ENCODE results near the gene LOC128125822.
"Not testable (repeated sequence)": the region's sequence is repeated elsewhere in the genome, so short reads cannot be mapped to it uniquely, and the experiment has no call there.

Gene LOC128125822

DNA sequence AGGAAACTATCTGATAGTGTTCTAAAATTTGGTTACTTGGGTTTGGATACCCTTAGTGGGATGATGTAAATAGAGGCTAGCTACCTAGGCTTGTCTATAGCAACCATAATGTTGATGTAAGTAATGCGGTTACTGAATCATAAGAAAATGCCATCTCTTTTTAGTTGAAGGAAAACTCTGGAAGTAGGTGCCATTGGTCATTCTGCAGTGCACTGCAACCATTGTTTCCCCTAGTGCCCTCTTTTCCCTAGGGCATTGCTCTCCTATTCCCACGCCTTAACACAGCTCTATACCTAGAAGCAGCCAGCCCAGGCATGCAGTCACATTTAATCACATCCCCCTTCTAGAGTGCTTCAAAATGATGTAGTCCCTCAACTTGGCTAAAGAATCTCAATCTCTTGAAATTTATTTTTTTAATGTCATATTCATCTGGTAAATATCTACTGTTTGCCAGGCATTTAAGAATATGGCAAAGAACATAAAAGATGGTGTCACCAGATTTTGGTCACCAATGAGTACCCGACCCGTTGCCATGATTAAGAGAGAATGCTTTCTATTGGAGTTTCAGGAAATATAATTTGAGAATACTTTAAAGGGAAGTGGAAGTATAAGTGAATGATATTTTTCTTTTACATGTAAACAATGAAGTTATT lies 10.4 kb downstream of the LOC128125822 start:
- no peak for DNase-seq (ENCODE audit: low spot score)

DNA sequence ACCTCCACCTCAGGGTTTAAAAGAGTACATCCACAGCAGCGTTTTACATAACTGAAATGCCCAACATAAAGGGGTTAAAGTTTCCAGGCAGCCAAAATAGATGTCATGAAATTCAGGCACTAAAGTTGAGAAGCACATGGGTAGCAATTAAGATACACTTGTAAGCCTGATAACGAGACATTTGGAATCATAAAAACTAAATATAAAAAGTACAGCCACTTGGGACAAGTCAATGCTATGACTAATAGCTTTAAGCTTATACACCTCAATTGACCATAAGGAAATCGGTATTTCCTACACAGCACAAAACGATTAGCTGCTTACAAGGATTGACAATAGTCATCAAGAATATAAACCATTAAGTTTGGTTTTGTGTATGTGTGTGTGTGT lies 11.8 kb downstream of the LOC128125822 start:
- no peak for DNase-seq (ENCODE audit: low spot score)

DNA sequence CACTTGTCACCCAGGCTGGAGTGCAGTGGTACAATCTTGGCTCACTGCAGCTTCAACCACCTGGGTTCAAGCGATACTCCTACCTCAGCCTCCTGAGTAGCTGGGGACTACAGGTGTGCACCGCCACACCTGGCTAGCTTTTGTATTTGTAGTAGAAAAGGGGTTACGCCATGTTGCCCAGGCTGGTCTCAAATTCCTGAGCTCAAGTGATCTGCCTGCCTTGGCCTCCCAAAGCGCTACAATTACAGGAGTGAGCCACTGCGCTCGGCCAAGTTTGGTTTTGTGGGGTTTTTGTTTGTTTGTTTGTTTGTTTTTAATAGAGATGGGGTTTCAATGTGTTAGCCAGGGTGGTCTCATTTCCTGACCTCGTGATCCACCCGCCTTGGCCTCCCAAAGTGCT lies 12.3 kb downstream of the LOC128125822 start:
- no peak for DNase-seq (ENCODE audit: low spot score)

DNA sequence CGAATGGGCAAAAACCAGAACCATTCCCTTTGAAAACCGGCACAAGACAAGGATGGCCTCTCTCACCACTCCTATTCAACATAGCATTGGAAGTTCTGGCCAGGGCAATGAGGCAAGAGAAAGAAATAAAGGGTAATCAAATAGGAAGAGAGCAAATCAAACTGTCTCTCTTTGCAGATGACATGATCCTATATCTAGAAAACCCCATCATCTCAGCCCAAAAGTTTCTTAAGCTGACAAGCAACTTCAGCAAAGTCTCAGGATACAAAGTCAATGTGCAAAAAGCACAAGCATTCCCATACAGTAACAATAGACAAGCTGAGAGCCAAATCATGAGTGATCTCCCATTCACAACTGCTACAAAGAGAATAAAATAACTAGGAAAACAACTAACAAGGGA lies 13.4 kb downstream of the LOC128125822 start:
- not testable (repeated sequence) for DNase-seq (ENCODE audit: low spot score)

DNA sequence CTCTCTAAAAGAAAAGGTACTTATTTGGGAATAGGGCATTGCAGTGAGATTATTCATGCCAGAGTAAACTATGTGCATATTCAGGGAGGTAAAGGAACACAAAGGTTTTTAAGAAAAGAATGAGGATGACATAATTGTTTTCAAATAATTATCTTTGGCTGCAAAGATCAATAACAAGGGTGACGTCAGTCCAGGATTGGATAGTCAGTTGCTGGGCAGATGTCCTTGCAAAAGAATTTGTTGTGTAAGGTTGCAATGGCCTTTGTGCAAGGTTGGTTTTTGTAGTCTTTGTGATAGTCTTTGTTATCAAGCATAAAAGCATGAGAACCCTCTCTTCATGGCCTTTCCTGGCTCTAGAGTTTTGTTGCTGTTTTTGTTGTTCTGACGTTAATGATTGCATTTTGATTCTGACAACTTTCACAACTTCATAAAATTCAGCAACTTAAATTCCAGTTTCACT lies 17.7 kb downstream of the LOC128125822 start:
- no peak for DNase-seq (ENCODE audit: low spot score)

DNA sequence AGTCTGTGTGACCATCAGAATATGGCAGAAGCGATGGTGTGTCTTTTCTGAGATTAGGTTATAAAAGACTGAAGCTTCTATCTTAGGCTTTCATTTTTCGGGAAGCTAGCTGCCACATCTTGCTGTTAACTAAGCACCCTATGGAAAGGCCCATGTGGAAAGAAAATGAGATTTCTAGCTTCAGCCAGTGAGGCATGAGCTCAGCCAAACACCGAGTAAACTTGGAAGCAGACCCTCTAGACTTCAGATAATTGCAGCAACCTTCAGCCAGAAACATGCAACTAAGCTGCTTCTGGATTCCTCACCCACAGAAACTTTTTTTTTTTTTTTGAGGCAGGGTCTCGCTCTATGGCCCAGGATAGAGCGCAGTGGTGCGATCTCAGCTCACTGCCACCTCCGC lies 20.6 kb downstream of the LOC128125822 start:
- no peak for DNase-seq (ENCODE audit: low spot score)

DNA sequence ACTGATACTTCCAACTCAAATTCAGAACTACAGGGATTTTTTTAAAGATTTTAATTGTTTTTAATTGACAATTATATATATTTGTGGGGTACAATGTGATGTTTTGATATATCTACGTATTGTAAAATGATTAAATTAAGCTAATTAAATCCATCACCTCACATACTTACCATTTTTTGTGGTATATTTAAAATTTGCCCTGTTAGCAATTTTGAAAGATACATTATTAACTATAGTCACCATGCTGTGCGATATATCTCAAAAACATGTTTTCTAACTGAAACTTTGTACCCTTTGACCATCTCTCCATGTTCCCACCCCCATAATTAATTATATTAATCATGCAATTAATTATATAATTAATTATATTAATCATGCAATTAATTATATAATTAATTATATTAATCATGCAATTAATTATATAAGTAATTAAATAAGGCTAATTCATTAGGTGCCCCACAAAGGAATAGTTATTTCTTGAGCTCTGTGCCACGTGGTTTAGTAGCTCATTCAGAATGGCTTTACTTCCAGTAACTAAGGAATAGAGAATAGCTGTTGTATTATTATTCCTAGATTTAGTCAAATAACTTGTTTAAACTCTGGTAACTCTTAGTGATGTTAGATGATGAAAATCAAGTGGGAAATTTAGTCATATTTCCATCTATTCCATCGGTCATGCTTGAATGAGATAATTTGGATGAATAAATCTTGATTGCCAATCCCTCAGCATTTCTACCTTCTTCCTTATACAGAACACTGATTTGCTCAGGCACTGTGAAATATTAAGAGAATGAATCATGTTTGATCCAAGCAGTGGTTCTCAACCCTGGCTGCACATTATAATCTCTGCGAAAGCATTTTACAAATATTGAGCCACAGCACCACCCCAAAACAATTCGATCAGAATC lies 25.1 kb downstream of the LOC128125822 start:
- DNase-seq (ENCODE audit: low spot score) = peak; percentile 6

DNA sequence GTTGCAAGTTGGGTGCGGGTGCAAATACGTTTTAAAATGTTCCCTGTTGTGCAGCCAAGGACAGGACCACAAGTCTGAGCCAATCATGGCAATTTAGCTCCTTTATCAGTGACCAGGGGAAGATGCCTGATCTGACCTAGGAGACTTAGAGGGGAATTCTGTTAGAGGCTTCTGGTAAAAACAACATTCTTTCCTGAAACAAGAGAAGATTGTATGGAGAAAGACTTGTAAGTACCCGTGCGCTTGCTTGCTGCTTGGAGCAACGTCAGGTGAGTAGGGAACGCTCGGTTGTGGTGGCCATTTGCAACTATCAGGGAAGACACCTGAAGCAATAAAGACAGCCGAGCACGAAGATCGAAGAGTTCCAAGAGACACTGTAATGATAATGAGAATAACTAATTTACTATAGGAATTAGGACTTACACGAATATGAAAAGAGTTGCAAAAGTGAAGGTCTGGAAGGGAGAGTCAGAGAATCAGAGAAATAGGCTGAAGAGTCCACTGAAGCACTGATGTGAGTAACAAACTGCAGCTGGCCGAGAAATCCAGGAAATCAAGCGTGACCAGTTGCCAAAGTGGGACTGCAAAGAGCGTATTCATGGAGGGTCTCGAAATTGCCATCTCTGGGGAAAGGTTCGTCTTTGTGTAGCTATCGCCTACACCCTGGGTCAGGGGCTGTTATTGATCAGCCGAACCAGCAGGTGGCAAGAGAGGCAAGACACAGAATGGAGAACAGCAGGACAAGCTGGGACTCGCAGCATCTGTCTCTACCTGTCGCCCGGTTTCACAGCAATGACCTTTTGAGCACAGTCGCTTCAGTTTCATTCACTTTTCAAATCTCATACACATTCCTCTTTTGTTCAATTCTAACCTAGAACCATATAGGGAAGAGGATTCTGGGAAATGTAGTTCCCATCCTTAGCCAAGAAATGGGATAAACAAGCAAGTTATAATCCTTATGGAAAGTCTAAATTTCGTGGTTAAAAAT lies 26.1 kb downstream of the LOC128125822 start:
- peak; percentile 78 for DNase-seq (ENCODE audit: low spot score)

DNA sequence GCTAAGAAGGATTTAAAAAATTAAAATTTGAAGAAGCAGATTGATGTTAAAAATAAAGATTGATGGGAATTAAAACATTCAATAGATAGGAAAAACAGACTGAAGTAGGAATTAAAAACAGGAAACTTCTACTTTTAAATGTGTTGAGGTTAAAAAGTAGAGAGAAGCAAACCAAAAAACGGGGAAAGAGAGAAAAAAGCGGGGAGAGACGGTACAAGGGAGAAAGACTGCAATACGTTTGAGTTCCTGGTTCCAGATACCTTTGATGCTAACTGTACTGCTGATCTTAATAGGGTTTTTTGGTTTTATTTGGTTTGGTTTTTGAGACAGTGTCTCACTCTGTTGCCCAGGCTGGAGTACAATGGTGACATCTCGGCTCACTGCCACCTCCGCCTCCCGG lies 27.0 kb downstream of the LOC128125822 start:
- no peak for DNase-seq (ENCODE audit: low spot score)

DNA sequence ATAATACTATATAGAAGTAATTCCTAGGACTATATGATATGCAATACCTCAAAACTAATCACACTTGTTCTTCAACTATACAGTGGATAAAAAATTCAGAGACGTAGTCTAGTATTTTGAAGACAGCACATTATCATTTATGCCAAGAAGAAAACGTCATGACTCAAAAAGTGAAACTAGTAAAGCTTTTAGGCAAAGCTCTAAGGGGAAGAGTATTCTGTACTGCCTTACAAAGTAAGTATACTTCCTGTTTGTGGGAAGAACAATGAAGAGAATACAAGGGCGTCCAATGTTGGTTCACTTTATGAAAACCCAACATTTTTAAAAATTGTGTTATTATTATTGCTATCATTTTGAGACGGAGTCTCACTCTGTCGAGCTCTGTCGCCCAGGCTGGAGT lies 27.9 kb downstream of the LOC128125822 start:
- no peak for DNase-seq (ENCODE audit: low spot score)

DNA sequence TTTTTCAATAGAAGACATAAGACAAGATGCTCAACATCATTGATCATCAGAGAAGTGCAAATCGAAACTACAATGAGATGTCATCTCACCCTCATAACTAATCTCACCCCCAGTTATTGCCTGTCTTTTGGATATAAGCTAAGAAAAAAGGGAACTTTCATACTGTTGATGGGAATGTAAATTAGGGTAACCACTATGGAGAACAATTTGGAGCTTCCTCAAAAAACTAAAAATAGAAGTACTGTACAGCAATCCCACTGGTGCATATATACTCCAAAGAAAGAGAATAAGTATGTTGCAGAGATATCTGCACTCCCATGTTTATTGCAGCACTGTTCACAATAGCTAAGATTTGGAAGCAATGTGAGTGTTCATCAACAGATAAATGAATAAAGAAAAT lies 37.0 kb downstream of the LOC128125822 start:
- no peak for DNase-seq (ENCODE audit: low spot score)

DNA sequence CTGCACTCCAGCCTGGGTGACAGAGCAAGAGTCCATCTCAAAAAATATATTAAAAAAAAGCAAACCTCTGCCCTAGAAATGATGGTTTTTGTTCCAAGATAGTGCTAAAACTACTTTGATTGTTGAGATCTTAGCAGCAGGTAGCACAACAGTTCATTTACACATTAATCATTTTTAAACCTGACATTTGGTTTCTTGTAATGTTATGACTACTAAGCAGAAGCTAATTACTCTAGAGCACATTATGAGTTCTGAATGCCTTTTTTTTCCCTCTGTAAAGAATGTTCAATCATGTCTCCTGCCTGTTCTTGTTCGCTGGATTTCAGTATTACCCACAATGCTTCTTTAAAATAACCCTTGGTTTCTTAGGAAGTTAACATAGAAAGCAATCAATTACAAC lies 38.7 kb downstream of the LOC128125822 start:
- DNase-seq (ENCODE audit: low spot score) = no peak

DNA sequence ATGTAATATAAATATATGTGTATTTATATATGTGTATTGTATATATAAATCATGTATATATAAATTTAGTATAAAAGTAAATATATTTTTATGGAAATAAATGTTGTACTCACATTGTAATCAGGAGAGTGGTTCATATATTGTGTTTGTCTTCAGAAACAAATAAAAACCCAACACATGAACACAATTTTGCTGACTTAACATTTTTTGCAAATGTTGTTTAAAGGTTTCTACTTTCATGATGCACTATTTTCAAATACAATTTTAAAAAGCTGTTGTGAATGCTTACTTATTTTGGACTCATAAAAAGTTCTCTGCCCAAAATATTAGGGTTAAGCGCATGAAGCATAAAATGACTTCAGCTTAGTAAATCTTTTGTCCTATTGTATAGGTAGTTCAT lies 39.3 kb downstream of the LOC128125822 start:
- DNase-seq (ENCODE audit: low spot score) = no peak

DNA sequence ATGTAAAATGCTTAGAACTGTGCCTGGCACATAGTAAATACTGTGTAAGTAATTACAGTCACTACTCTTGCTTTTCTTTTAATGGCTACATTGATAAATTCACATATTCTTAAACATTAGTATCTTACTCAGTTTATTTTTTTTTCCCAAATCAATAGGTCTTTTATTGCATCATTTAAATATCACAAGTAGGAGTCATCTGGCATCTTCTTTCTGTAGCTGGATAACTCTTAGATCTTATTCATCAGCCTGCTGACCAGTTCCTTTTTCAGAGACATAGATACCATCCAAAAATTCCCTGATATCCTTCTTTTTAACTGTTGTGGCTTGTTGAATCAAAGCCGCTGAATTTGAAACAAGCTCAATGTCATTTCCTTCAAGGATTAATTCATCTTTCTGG lies 43.3 kb downstream of the LOC128125822 start:
- no peak for DNase-seq (ENCODE audit: low spot score)

All from GM03348 (cell line).